ENCODE results near the gene TMEM123. TPM values are rescaled to one million over a fixed set of nuclear protein-coding genes. Genes with fewer than 3 reads are reported as not detected.

TMEM123 gene
- total and polyA plus RNA-seq, 2 donors (not counting 3 experiments of a cell fraction or from before 2014, with no cell fraction given): 201 to 257 TPM

GRCh38 chr11:102427068-102427467 is 25.5 kb downstream of the TMEM123 start:
- Histone ChIP-seq H4K20me1 (replicated peaks; ENCODE audit: control insufficient read depth, extremely low read depth, insufficient read depth, low read length) (no peaks in the 10 kb centered on the region), H3K9me1 (replicated peaks; ENCODE audit: control insufficient read depth, extremely low read depth, insufficient read depth, low read length) (no peaks in the 10 kb centered on the region), H3K4me1 (ENCODE audit: control insufficient read depth, extremely low read depth, insufficient read depth, low read length) (no peaks in the 10 kb centered on the region), H3K27me3 (ENCODE audit: control insufficient read depth in 2 of 2, insufficient read depth in 2 of 2, low read length in 2 of 2) (no peaks in the 10 kb centered on the region), H3K9ac (replicated peaks; ENCODE audit: extremely low read depth, insufficient read depth, low read length) (no peak overlapping the region), H3K36me3 (ENCODE audit: control insufficient read depth in 2 of 2, extremely low read depth in 1 of 2, insufficient read depth in 2 of 2, low read length in 2 of 2) (no peaks in the 10 kb centered on the region), H3K9me3 (replicated peaks; ENCODE audit: control insufficient read depth, insufficient read depth, low read length) (no peaks in the 10 kb centered on the region), H3K27ac (ENCODE audit: insufficient read depth, low read depth, low read length) (no peak overlapping the region), H3K79me2 (ENCODE audit: control insufficient read depth, insufficient read depth, low read length) (peaks cover 75% of the 10 kb centered on the region), H2AFZ (ENCODE audit: low read depth, low read length) (no peak overlapping the region), H3K4me3 (replicated peaks in 1 of 3; ENCODE audit: insufficient read depth in 1 of 3, low read depth in 1 of 3, low read length in 3 of 3) (no peak overlapping the region), H3K4me2 (ENCODE audit: insufficient read depth, low read length) (no peak overlapping the region)
- BruUV-seq (replicated peaks): no TSS peak
- no peak for FAIRE-seq
- TF ChIP-seq POLR2AphosphoS5 (IDR thresholded peaks at IDR 0.05; ENCODE audit: insufficient read depth, low read depth, low read length) (no peak), MAX (IDR thresholded peaks at IDR 0.05; ENCODE audit: insufficient read depth, insufficient read length) (no peak), EZH2 (IDR thresholded peaks at IDR 0.05; ENCODE audit: borderline replicate concordance, low read depth, low read length, severe bottlenecking) (no peak), POLR2A (IDR thresholded peaks at IDR 0.05; ENCODE audit: low read depth, low read length) (no peak), JUN (IDR thresholded peaks at IDR 0.05; ENCODE audit: borderline replicate concordance, insufficient read depth, insufficient read length, low read depth) (no peak), FOS (IDR thresholded peaks at IDR 0.05; ENCODE audit: borderline replicate concordance, insufficient read depth, low read length) (no peak), GATA2 (IDR thresholded peaks at IDR 0.05; ENCODE audit: insufficient read depth, insufficient read length, low read depth, low read length) (no peak), MYC (IDR thresholded peaks at IDR 0.05; ENCODE audit: low read depth, low read length) (no peak)
- TF ChIP-seq, protein P1, sequence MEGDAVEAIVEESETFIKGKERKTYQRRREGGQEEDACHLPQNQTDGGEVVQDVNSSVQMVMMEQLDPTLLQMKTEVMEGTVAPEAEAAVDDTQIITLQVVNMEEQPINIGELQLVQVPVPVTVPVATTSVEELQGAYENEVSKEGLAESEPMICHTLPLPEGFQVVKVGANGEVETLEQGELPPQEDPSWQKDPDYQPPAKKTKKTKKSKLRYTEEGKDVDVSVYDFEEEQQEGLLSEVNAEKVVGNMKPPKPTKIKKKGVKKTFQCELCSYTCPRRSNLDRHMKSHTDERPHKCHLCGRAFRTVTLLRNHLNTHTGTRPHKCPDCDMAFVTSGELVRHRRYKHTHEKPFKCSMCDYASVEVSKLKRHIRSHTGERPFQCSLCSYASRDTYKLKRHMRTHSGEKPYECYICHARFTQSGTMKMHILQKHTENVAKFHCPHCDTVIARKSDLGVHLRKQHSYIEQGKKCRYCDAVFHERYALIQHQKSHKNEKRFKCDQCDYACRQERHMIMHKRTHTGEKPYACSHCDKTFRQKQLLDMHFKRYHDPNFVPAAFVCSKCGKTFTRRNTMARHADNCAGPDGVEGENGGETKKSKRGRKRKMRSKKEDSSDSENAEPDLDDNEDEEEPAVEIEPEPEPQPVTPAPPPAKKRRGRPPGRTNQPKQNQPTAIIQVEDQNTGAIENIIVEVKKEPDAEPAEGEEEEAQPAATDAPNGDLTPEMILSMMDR (IDR thresholded peaks at IDR 0.05; ENCODE audit: extremely low read depth in 1 of 2, insufficient read depth in 1 of 2, low read depth in 1 of 2, low read length in 2 of 2): no peak
- CTCF ChIA-PET: interaction anchor here (0.7 to 2.1 kb wide), 4 partner anchors 13 to 1866 kb away, joined by 3 to 6 read pairs (median 4); no protein-coding TSS in a partner anchor
- intact Hi-C loops (cut with micrococcal nuclease): no loop called here
- dilution Hi-C loops (cut with MboI; ENCODE audit: extremely low pct_ligation_motif_present, low sequenced_read_pairs): no loop called here
- no peak for DNase-seq (ENCODE audit: low read depth, low spot score)
- POLR2A ChIA-PET: interaction anchor here (0.6 kb wide), 2 partner anchors 183 to 630 kb away, joined by 4 read pairs; no protein-coding TSS in a partner anchor
